CD4-positive, alpha-beta T cell treated with Interleukin-12 subunit alpha and Interleukin-12 subunit beta, for 1 hour (primary cell): Measurements from ENCODE around the gene CFAP157.
A peak's percentile ranks its signal among the peaks of the same experiment; 100 is the strongest.

Experiments
- DNase-seq: peaks from one replicate; pipeline ENCODE4 v3.0.0-alpha.2; 2020

Gene CFAP157

GRCh38 chr9:127716412-127716811 lies 9.6 kb downstream of the CFAP157 start:
- no peak for DNase-seq

- no peak for DNase-seq
These were observed 11.0 kb downstream of the CFAP157 start for GRCh38 chr9:127717766-127718165.

GRCh38 chr9:127720031-127720864 lies 13.5 kb downstream of the CFAP157 start:
- DNase-seq, result peak; percentile 43

DNA sequence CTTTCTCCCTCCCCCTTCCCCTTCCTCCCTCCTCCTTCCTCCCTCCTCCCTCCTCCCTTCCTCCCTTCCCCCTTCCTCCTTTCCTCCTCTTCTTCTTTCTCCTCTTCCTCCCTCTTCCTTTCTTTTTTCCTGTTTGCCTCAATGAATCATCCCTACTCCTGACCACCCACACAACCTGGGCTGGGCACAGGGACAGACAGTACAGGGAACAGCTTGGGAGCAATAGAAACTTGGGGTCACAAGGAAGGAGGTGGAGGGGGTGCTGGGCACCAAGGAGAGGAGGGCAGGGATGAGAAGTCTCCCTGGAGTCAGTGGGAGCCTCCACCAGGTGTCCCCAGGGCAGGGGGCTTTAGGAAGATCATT lies 14.1 kb downstream of the CFAP157 start:
- no peak for DNase-seq

GRCh38 chr9:127721391-127721821 lies 14.6 kb downstream of the CFAP157 start:
- DNase-seq, result peak; percentile 43

- no peak for DNase-seq
These were observed 15.4 kb downstream of the CFAP157 start for GRCh38 chr9:127722055-127722745.

DNA sequence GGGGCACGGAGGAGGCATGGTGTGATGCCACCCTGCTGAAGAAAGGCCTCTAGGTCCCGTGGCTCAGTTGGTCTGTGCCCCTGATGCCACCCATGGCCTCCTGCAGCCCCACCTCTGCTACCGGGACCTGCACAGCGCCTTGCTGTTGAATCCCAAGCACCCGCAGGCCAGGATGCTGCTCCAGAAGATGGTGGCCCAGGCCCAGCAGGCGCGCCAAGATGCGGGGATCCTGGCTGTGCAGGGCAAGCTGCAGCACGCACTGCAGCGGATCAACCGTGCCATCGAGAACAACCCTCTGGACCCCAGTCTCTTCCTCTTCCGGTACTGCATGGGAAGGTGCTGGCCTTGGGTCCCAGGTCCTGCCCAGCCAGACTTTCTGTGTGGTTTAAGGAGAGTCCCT lies 16.2 kb downstream of the CFAP157 start:
- DNase-seq, result no peak

DNA sequence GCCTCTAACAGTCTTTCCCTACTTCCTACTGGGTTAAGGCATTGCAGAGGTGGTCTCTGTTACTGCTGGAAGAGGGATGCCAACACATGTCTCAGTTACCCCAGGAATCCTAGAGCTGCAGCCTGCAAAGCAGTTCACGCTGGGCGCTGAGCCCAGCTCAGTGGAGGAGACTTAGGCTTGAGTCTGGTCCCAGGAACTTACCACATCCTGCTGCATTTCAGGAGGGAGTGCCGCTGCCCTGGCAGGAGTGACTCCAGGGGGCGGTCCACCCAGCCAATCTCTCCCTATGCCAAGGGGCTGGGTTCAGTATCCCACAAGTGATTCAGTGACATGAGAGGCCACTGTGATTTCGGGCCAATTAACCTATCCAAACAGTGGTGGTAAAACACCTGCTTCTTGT lies 16.7 kb downstream of the CFAP157 start:
- no peak for DNase-seq

DNA sequence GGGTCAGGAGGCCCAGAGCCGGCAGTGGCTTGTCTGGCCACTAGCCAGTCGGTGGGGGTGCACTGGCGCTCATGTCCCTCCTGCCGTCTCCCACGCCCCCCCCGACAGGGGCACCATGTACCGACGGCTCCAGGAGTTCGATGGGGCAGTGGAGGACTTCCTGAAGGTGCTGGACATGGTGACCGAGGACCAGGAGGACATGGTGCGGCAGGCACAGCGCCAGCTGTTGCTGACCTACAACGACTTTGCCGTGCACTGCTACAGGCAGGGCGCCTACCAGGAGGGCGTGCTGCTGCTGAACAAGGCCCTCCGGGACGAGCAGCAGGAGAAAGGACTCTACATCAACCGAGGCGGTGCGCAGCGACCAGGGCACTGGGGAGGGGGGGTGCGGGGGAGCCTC lies 17.2 kb downstream of the CFAP157 start:
- no peak for DNase-seq

- no peak for DNase-seq
These were observed 20.1 kb downstream of the CFAP157 start for GRCh38 chr9:127726871-127727270.

DNA sequence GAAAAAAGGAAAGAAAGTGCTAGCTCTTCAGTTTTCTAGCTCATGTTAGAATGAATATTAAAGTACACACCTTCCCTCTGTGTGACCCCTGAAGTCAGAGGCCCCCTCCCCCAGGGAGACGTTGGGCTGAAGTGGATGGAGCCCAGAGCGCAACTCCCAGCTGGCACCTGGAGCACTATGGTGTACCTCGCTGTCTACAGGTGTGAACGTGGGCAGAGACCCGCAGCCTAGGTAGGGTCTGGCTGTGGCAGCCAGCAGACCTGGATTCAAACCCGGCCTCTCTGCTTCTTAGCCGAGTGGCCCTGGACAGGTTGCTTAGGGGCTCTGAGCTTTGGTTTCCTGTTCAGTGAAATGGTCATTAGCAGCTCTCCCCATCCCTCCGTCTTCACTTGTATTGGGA lies 22.0 kb downstream of the CFAP157 start:
- DNase-seq, result no peak

GRCh38 chr9:127729522-127730256 lies 22.9 kb downstream of the CFAP157 start:
- no peak for DNase-seq

DNA sequence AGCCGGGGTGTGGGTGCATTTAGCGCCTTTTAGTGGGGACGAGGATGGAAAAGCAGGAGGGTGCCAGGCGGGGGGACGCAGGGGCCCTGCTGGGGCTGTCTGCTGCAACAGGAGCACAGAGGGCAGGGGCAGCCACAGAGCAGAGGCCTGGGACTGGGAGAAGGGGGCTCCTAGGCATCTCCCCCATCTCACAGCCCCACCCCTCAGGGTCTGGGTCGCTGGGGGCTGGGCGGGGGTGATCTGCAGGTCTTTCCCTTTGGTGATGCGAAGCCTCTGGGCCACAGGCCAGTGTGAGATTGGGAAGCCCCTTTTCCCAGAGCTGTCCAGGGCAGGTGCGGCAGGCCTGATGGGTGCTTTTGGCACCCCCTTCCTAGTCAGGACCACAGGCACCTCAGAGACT lies 23.5 kb downstream of the CFAP157 start:
- DNase-seq, result no peak

DNA sequence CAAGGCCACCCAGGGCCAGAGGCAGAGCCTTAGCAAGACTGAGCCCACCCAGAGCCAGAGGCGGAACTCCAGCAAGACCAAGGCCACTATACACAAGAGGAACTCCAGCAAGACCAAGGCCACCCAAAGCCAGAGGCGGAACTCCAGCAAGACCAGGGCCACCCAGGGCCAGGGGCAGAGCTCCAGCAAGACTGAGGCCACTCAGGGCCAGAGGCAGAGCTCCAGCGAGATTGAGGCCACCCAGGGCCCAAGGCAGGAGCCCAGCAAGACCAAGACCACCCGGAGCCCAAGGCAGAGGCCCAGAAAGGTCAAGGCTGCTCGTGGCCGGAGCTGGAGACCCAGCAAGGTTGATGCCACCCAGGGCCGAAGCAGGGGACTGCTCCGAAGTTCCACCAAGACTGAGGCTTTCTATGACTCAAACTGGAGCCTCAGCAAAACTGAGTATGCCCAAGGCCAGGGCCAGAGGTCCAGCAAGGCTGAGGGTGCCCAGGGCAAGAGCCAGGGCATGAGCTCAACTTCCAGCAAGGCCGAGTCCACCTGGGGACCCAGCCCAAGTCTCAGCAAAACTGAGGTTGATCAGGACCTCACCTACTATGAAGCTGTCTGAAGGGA lies 24.1 kb downstream of the CFAP157 start:
- DNase-seq, result no peak

DNA sequence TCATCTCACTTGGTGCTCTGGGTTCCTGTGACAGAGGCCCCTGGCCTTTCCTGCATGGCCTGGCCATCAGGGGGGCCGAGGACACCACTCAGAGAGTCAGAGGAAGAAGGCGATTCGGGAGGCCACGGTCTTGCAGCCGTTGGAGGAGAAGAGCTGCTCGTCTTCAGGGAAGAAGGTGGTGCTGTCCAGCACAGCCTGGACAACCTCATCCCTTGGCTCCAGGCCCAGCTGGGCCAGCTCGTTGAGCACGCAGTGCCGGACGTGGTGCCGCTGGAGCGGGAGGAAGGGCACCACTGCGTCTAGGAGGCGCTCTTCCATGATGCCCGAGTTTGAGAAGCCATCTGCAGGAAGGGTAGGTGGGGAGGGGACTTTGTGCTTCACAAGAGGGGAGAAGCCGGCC lies 25.1 kb downstream of the CFAP157 start:
- no peak for DNase-seq

- no peak for DNase-seq
These were observed 25.7 kb downstream of the CFAP157 start for GRCh38 chr9:127732444-127732843.

GRCh38 chr9:127733614-127734013 lies 26.8 kb downstream of the CFAP157 start:
- no peak for DNase-seq

- no peak for DNase-seq
These were observed 27.5 kb downstream of the CFAP157 start for GRCh38 chr9:127734247-127734746.

DNA sequence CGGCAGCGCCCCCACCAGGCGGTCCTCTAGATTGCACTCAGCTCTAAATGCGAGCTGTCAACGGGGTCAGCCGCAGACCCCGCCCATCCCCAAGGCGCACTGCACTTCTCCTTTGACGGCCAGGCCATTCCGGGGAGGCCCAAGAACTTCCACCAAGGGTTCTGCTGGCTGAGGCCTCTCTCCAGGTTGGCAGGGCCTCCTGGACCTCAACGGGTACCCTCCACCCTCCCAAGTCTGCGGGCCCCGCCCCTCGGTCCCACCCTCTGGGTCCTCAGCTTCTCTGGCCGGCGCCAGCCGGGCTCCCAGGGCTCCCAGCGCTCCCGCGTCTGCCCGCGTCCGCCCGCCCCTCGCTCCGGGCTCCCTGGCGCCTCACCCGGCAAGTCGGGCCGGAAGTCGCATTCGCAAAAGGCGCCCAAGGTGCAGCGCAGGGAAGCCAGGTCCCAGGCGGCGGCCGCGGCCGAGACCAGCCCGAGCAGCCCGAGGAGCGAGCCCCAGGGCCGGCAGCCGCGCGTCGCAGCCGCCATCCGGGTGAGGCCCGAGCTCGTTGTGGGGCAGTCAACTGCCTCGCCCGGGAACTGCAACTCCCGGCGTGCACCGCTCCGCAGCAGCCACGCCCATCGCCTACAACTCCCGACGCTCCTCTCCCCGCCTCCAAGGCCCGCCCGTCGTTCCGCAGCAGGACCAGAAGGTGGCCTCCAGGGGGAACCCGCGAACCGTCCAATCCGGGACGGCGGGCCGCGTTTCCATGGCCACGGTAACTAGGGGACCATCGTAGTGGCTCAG lies 28.1 kb downstream of the CFAP157 start, which contains the start of gene TOR2A:
Gene TOR2A, minus strand, starts transcription at position 548 of the 783 bp plus-strand sequence. Its CDS starts 24 bp downstream, at position 524.
- DNase-seq, result peak; percentile 99

DNA sequence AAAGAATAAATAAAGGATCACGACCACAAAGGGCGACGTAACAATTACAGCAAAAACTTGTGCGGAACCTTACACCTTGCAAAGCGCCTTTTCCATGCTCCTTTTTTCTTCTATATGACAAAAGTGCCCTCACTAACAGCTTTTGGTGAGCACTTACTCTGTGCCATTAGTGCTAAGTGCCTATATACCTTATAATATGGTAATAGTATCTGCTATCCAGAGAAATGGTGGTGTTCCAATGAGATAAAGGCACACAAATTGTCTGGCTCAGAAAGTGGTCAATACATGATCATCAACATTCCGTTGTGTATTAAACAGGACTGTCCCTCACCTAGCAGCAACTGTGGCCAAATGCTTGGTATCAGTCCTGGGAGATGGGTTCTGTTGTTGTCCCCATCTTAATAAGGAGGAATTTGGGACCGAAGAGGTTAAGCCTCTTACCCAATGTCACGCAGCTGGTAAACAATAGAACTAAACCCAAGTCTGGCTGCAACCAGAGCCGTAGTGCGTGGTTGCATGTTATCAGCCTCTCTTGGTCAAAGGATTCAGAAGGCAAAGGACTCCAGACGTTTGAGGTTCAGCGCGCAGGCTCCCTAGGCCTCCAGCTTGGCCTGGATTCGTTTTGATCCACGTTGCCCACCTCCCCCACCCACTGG lies 28.9 kb downstream of the CFAP157 start:
- peak; percentile 11 for DNase-seq

- no peak for DNase-seq
These were observed 31.9 kb downstream of the CFAP157 start for GRCh38 chr9:127738666-127739065.
